Ovary (tissue), 9 donors: Measurements from ENCODE around the gene SLC18A3. TPM values are rescaled to one million over a fixed set of nuclear protein-coding genes. Genes with fewer than 3 reads are reported as not detected.

ENCODE experiments used
- DNase-seq, 5 donors: peaks; one replicate each; pipeline ENCODE4 v3.0.0-alpha.2; 2019 to 2020
- H3K27ac ChIP-seq, 2 donors: fragments of 200-600 bp; one replicate each; pipeline versions ENCODE4 v1.5.1 to v1.8.0; 2019 to 2022
- H3K27me3 ChIP-seq: fragments of 200-600 bp; one replicate; pipeline ENCODE4 v1.8.0; 2022
- H3K36me3 ChIP-seq: fragments of 200-600 bp; sonication (generic); one replicate; pipeline ENCODE4 v1.5.1; 2019
- H3K4me1 ChIP-seq: one replicate; pipeline ENCODE4 v1.8.1; 2013; ENCODE audit warnings: mild to moderate bottlenecking, moderate library complexity; ENCODE audit not compliant: insufficient read depth
- H3K4me3 ChIP-seq: fragments of 200-600 bp; sonication (generic); one replicate; pipeline ENCODE4 v1.5.1; 2017
- H3K9me3 ChIP-seq, 2 donors: fragments of 200-600 bp in 1 of 2; sonication (generic) in 1 of 2; one replicate each; pipeline versions ENCODE4 v1.5.1 to v1.8.1; 2013 to 2019; ENCODE audit warnings: mild to moderate bottlenecking in 1 of 2, moderate library complexity in 1 of 2
- EP300 ChIP-seq: sonication (generic); formaldehyde crosslinking; IDR thresholded peaks from one replicate; pipeline ENCODE4 v1.6.1; 2017; ENCODE audit warnings: antibody characterized with exemption
- POLR2A ChIP-seq: fragments of 450-650 bp; IDR thresholded peaks from one replicate; pipeline ENCODE4 v1.6.1; 2017; ENCODE audit warnings: antibody characterized with exemption, mild to moderate bottlenecking, moderate library complexity
- WGBS, 3 donors: extraction: QIAGEN DNeasy Blood & Tissue Kit in 1 of 3; methylation state at CpG; one replicate each; pipeline versions ENCODE4 v1.1.5 to v1.1.7; 2013 to 2017; 5-methylcytosine and 5-hydroxymethylcytosine counted together
- intact Hi-C, 4 donors: fragments of 100-400 bp; cut with DNase I; formaldehyde crosslinking; loops; one replicate each; pipeline versions ENCODE4 v1.11.0 to v1.15.1; 2022 to 2023
- polyA plus RNA-seq, 2 donors: library from polyadenylated mRNA; stranded (reverse); fragments of 200-250 nt in 1 of 2; fragments of 350-450 nt in 1 of 2; fragmentation: Illumina TruSeq in 1 of 2; extraction: RNeasy Lipid Tissue Mini Kit (QIAGEN cat#74804) in 1 of 2; gene quantifications; one replicate each; pipeline ENCODE4 v1.2.3, GENCODE V29; 2013 to 2014
- total RNA-seq, 7 donors: library from RNA; depleted of rRNA in 2 of 7; stranded (reverse); fragments of >200 nt in 2 of 7; fragmentation: NEBNext Ultra II Directional in 3 of 7; extraction: Animal tissue kit (Norgen Biotek cat#: 25700) in 3 of 7; gene quantifications; one replicate each; pipeline versions ENCODE4 v1.1.0 to v1.2.4, GENCODE V29; 2016 to 2023
- TF ChIP-seq, protein P1 (sequence below), 3 donors: fragments of 450-650 bp in 2 of 3; fragments of 200-600 bp in 1 of 3; IDR thresholded peaks; one replicate each; pipeline versions ENCODE4 v1.5.1 to v1.8.0; 2016 to 2022; ENCODE audit warnings: antibody characterized with exemption in 3 of 3, mild to moderate bottlenecking in 1 of 3
- donor health status: DM: no; HTN: no; CAD: no; lungs with moderate emphysema.
- donor health status: DM: no; HTN: no; CAD: no.
- donor health status: Bipolar disorder and iron deficiency.
- donor health status: DM: yes; HTN: yes; CAD: no.
- donor health status: DM: no; HTN: no; CAD: no.
- donor health status: DM: yes; HTN: yes; CAD: no.

SLC18A3 gene
- total and polyA plus RNA-seq, 9 donors, result not detected

DNA sequence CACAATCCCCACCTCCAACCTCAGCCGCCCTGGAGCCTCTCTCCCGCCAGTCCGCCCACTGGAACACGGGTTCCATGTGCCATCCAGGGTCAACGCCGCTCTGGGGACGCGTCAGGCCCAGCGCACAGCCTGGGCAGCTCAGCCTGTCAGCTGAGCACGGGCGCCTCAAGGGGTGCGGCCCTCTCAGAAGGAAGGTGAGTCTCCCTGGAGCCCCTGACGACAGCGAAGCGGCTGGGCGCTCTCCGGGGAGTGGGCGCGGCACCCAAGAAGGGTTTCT, 1.2 kb upstream of the SLC18A3 start:
- no peak overlapping the region for H3K27ac ChIP-seq
- peaks cover 0 to 4% of the 10 kb centered on the region in 2 donors for H3K9me3 ChIP-seq
- H3K4me3 ChIP-seq, result no peak overlapping the region
- no peaks in the 10 kb centered on the region for H3K36me3 ChIP-seq
- H3K4me1 ChIP-seq, result no peaks in the 10 kb centered on the region
- no peak for DNase-seq
- intact Hi-C loops, result no loop called here
- WGBS, 3 donors, result 0 to 1% (median 0%) methylated on average over 19 of the region's 19 CpGs
- TF ChIP-seq, protein P1, sequence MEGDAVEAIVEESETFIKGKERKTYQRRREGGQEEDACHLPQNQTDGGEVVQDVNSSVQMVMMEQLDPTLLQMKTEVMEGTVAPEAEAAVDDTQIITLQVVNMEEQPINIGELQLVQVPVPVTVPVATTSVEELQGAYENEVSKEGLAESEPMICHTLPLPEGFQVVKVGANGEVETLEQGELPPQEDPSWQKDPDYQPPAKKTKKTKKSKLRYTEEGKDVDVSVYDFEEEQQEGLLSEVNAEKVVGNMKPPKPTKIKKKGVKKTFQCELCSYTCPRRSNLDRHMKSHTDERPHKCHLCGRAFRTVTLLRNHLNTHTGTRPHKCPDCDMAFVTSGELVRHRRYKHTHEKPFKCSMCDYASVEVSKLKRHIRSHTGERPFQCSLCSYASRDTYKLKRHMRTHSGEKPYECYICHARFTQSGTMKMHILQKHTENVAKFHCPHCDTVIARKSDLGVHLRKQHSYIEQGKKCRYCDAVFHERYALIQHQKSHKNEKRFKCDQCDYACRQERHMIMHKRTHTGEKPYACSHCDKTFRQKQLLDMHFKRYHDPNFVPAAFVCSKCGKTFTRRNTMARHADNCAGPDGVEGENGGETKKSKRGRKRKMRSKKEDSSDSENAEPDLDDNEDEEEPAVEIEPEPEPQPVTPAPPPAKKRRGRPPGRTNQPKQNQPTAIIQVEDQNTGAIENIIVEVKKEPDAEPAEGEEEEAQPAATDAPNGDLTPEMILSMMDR (IDR thresholded peaks at IDR 0.05), result no peak
- H3K27me3 ChIP-seq, result peaks cover 2% of the 10 kb centered on the region

DNA sequence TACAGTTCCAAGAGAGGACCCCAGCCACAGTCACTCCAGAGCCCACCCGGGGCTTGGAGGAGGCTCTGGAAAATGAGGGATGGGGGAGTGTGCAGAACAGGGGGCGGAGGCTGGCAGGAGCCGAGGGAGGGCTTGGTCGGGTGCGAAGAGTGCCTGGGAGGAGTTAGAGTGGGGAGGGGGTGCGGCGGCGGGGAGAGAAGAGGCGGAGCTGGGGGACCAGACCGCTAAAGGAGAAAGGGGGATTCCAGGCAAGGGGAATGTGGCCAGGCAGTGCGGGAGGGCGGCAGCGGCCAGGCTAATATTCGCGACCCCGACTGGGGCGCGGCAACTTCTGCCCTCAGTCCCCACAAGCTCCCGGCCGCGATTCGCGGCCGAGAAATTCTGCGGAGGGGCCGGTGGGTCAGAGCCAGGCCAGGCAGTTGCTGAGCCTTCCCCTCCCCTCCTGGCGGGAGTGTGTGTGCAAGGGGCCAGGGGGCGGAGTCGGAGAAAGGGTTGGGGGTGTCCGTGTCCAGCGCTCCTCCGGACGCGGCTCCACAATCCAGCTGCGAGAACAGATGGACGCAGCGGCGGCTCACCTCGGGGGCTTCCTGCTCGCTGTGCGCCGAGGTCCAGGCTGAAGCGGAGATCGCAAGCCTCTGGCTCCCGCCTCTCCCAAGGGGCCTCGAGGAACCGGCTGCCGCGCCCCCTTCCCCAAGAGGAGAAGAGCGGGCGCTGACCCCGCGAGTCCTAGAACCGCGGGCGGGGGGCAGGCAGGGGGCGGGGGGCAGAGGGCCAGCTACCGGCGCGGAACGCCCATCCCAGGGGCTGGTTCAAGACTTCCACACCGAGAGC, 612 bp upstream of the SLC18A3 start:
- DNase-seq, result peak in 1 of 5 donors; percentile 23
- H3K27ac ChIP-seq, result no peak overlapping the region
- TF ChIP-seq EP300 (no peak), POLR2A (no peak)
- TF ChIP-seq, protein P1 (IDR thresholded peaks at IDR 0.05), result no peak
- H3K4me3 ChIP-seq, result no peak overlapping the region
- 1% methylated on average over 56 to 62 of the region's 62 CpGs for WGBS, 3 donors
- intact Hi-C loops, result no loop called here
- no peaks in the 10 kb centered on the region for H3K36me3 ChIP-seq
- H3K27me3 ChIP-seq, result peaks cover 2% of the 10 kb centered on the region
- peaks cover 0 to 4% of the 10 kb centered on the region in 2 donors for H3K9me3 ChIP-seq
- H3K4me1 ChIP-seq, result no peaks in the 10 kb centered on the region

DNA sequence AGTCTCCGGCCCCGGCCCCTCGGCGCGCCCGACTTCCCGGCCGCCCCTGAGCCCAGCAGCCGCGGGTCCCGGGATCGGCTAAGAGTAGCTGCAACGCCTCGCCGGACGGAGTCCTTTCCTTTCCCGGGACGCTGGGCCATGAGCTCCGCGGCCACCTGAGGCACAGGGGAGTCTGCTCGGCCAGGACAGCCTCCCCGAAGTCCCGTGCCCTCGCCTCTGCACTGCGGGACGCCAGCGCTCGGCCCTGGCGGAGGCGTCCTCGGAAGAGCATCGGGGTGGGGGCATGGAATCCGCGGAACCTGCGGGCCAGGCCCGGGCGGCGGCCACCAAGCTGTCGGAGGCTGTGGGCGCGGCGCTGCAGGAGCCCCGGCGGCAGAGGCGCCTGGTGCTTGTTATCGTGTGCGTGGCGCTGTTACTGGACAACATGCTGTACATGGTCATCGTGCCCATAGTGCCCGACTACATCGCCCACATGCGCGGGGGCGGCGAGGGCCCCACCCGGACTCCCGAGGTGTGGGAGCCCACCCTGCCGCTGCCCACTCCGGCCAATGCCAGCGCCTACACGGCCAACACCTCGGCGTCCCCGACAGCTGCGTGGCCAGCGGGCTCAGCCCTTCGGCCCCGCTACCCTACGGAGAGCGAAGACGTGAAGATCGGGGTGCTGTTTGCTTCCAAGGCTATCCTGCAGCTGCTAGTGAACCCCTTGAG, 502 bp downstream of the SLC18A3 start:
- Histone ChIP-seq H3K36me3 (no peaks in the 10 kb centered on the region), H3K9me3 (peaks cover 0 to 4% of the 10 kb centered on the region in 2 donors), H3K27me3 (peaks cover 2% of the 10 kb centered on the region), H3K27ac (no peak overlapping the region), H3K4me1 (no peaks in the 10 kb centered on the region), H3K4me3 (no peak overlapping the region)
- 1 to 3% (median 2%) methylated on average over 58 to 72 of the region's 72 CpGs for WGBS, 3 donors
- intact Hi-C loops, result no loop called here
- TF ChIP-seq, protein P1 (IDR thresholded peaks at IDR 0.05), result no peak
- TF ChIP-seq EP300 (no peak), POLR2A (no peak)
- peak in 1 of 5 donors; percentile 13 for DNase-seq

DNA sequence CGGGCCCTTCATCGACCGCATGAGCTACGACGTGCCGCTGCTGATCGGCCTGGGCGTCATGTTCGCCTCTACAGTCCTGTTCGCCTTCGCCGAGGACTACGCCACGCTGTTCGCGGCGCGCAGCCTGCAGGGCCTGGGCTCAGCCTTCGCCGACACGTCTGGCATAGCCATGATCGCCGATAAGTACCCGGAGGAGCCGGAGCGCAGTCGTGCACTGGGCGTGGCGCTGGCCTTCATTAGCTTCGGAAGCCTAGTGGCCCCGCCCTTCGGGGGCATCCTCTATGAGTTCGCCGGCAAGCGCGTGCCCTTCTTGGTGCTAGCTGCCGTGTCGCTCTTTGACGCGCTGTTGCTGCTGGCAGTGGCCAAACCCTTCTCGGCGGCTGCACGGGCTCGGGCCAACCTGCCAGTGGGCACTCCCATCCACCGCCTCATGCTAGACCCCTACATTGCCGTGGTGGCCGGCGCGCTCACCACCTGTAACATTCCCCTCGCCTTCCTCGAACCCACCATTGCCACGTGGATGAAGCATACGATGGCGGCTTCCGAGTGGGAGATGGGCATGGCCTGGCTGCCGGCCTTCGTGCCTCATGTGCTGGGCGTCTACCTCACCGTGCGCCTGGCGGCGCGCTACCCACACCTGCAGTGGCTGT, 1.2 kb downstream of the SLC18A3 start:
- Histone ChIP-seq H3K27me3 (peaks cover 2% of the 10 kb centered on the region), H3K4me1 (no peaks in the 10 kb centered on the region), H3K9me3 (peaks cover 0 to 4% of the 10 kb centered on the region in 2 donors), H3K36me3 (no peaks in the 10 kb centered on the region), H3K27ac (no peak overlapping the region), H3K4me3 (no peak overlapping the region)
- intact Hi-C loops, result no loop called here
- TF ChIP-seq, protein P1 (IDR thresholded peaks at IDR 0.05), result no peak
- TF ChIP-seq POLR2A (no peak), EP300 (no peak)
- peak in 1 of 5 donors; percentile 19 for DNase-seq
- WGBS, 3 donors, result 2 to 5% (median 2%) methylated on average over 62 to 63 of the region's 63 CpGs
